ENCODE data around the gene BICC1. TPM values are rescaled to one million over a fixed set of nuclear protein-coding genes. Genes with fewer than 3 reads are reported as not detected.

The BICC1 gene
- total RNA-seq, 1 experiment from 2014 or later = 15.1 TPM

DNA sequence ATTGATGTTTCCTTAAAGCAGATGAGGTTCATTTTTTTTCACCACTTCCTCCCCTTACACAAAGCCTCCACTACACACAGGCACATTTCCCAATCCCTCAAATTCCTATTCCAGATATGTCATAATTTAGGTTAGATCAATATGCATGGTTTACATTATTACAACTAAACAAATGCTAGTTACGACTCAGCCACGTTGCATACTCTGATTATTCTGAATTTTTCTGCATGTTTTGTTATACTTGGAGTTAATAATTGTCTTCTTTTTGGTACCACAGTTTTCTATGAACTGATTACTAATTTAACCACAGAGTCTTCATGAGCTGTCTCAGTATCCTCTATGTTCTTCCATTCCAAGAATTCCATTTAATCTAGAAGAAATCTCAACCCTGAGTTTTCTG lies 4.4 kb upstream of the BICC1 start:
- H3K4me3 ChIP-seq = no peak overlapping the region
- H3K36me3 ChIP-seq = no peaks in the 10 kb centered on the region
- no peaks in the 10 kb centered on the region for H3K9me3 ChIP-seq (replicated peaks)
- no peak for DNase-seq
- H3K4me1 ChIP-seq = no peaks in the 10 kb centered on the region
- H3K27ac ChIP-seq = no peak overlapping the region
- 0 out of 2 replicates have a peak, but pooled peaks cover 2% of the 10 kb centered on the region for H3K27me3 ChIP-seq

DNA sequence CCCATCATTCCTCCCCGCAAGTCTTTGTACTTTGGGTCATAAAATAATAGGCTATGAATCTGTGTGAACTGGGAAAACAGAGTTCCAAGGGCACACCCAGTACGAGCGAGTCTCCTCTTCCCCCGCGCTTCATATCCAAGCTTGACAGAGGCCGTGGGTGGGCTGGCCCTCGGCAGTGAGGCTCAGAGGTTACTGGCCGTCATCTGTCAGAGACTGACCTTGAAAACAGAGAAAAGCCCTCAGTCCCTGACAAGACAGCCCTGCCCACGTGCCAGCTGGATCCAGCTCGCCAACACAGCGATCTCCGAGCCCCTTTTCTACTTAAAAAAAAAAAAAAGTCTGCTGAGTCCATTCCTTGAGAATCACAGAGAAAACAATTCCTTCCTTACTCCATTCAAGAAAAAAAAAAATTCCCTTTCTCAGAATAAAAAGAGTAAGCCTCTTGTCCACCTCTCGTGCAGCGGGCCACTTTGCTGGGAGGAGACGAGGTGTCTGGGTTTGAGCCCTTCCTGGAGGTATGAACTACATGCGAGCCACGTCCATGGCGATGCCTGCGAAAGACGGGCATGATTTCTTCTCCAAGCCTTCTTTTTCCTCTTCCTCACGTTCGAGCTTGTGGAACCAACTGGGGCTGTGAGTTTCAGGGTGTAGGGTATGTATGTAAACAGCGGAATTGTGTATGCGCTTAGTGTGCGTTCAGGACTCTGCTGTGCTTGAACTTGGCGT lies 744 bp upstream of the BICC1 start:
- Histone ChIP-seq H3K36me3 (no peaks in the 10 kb centered on the region), H3K27ac (no peak overlapping the region), H3K27me3 (0 out of 2 replicates have a peak, but pooled peaks cover 2% of the 10 kb centered on the region), H3K4me1 (peaks cover 9% of the 10 kb centered on the region; the same call in 1 of the 2 replicates), H3K4me3 (peak overlapping the region; percentile 91), H3K9me3 (replicated peaks) (no peaks in the 10 kb centered on the region)
- DNase-seq = peak; percentile 10 to 46

GRCh38 chr10:58513188-58514110 lies 777 bp downstream of the BICC1 start:
- Histone ChIP-seq H3K27me3 (0 out of 2 replicates have a peak, but pooled peaks cover 2% of the 10 kb centered on the region), H3K27ac (peak overlapping the region; percentile 70), H3K9me3 (replicated peaks) (no peaks in the 10 kb centered on the region), H3K4me1 (peaks cover 9% of the 10 kb centered on the region; the same call in 1 of the 2 replicates), H3K4me3 (peak overlapping the region; percentile 91), H3K36me3 (no peaks in the 10 kb centered on the region)
- DNase-seq = peak; percentile 68 to 75

DNA sequence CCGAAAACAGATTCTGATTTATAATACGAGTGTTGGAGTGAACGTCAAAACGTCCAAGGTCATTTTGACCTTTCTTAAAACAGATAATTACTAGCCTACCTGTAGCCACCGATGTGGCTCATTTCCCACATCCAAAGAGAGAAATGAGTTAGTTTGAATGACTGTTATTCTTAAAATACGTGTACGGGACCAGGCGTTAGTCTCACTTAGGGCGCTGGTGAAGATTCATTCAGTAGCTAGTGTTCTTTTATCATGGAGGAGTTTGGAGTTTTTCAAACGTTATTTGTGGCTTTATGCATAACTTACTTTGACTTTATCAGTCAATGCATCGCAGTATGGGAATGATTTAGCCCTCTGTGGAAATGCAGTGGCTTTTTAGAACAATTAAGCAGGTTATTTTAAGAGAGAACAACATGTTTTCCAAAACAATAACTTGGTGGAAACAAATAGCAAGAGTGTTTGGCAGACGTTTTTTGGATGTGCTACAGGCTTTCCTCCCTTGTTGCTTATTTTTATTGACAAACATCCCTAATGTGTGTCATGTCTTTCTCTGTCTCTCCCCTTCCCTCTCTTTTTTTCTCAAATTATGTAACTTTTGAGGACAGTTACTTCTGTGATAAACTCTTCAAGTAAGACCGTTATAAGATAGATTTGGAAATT lies 1.6 kb downstream of the BICC1 start:
- peaks cover 9% of the 10 kb centered on the region; the same call in 1 of the 2 replicates for H3K4me1 ChIP-seq
- H3K27ac ChIP-seq = peak overlapping the region; percentile 70; the same call in 1 of the 2 replicates
- 0 out of 2 replicates have a peak, but pooled peaks cover 2% of the 10 kb centered on the region for H3K27me3 ChIP-seq

GRCh38 chr10:58515291-58515941 lies 2.7 kb downstream of the BICC1 start:
- Histone ChIP-seq H3K36me3 (no peaks in the 10 kb centered on the region), H3K27ac (no peak overlapping the region), H3K4me3 (no peak overlapping the region), H3K27me3 (no peaks in the 10 kb centered on the region), H3K9me3 (replicated peaks) (no peaks in the 10 kb centered on the region), H3K4me1 (peaks cover 9% of the 10 kb centered on the region; the same call in 1 of the 2 replicates)
- no peak for DNase-seq

More for the DNA sequence above, 1.6 kb downstream of the BICC1 start:
- no peaks in the 10 kb centered on the region for H3K36me3 ChIP-seq
- H3K9me3 ChIP-seq (replicated peaks) = no peaks in the 10 kb centered on the region
- H3K4me3 ChIP-seq = peak overlapping the region; percentile 91
- DNase-seq = peak in 1 of 2 experiments; percentile 8

GRCh38 chr10:58516119-58516518 lies 3.4 kb downstream of the BICC1 start:
- Histone ChIP-seq H3K27me3 (no peaks in the 10 kb centered on the region), H3K9me3 (replicated peaks) (no peaks in the 10 kb centered on the region), H3K36me3 (no peaks in the 10 kb centered on the region)

DNA sequence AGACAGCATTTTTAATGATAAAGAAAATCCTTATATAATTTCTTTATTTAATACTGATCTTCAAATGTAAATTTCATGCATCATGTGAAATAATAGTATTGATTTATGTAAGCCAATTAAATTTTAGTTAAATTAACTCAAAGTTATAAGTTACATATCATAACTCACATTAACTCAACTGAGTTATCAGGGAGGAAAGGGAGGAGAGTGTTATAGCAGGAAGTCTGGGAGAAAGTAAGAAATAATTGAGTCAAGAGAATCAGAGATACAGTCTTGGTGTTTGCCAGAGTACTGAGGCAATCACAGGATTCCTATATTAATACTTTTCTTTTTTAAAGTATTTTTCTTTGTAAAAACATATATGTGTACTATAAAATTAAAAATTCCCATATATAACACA lies 4.0 kb downstream of the BICC1 start:
- Histone ChIP-seq H3K36me3 (no peaks in the 10 kb centered on the region), H3K27me3 (no peaks in the 10 kb centered on the region), H3K4me3 (no peak overlapping the region), H3K4me1 (peaks cover 9% of the 10 kb centered on the region; the same call in 1 of the 2 replicates), H3K27ac (no peak overlapping the region), H3K9me3 (replicated peaks) (no peaks in the 10 kb centered on the region)
- no peak for DNase-seq

More at GRCh38 chr10:58516119-58516518, 3.4 kb downstream of the BICC1 start:
- peaks cover 9% of the 10 kb centered on the region; the same call in 1 of the 2 replicates for H3K4me1 ChIP-seq
- DNase-seq = no peak
- no peak overlapping the region for H3K4me3 ChIP-seq
- H3K27ac ChIP-seq = no peak overlapping the region

DNA sequence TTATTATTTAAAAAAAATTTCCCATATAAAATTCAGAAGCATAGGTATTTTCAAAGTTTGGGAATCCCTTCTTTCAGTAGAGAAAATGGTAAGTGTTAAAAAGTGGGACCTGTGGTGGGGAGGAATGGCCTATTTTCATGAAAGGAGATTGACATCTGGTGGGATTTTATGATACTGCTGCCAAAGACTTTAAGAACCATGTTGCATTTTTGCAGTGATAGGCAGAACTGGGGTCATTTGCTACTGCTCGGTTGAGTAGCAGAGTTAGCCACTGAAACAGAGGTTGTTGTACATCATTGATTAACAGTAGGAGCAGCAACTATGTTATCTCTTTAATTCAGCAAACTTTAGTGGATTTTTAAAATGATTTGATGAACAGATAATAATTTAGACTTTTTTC lies 4.4 kb downstream of the BICC1 start:
- H3K4me3 ChIP-seq = no peak overlapping the region

GRCh38 chr10:58517491-58518355 lies 5.1 kb downstream of the BICC1 start:
- DNase-seq = no peak
- no peaks in the 10 kb centered on the region for H3K9me3 ChIP-seq (replicated peaks)
- H3K4me1 ChIP-seq = peaks cover 9% of the 10 kb centered on the region; the same call in 1 of the 2 replicates
- no peak overlapping the region for H3K4me3 ChIP-seq
- H3K36me3 ChIP-seq = no peaks in the 10 kb centered on the region
- H3K27me3 ChIP-seq = no peaks in the 10 kb centered on the region
- no peak overlapping the region for H3K27ac ChIP-seq

More for the DNA sequence above, 4.4 kb downstream of the BICC1 start:
- no peak overlapping the region for H3K27ac ChIP-seq
- no peaks in the 10 kb centered on the region for H3K36me3 ChIP-seq
- no peak for DNase-seq
- no peaks in the 10 kb centered on the region for H3K27me3 ChIP-seq
- H3K4me1 ChIP-seq = peaks cover 9% of the 10 kb centered on the region; the same call in 1 of the 2 replicates
- no peaks in the 10 kb centered on the region for H3K9me3 ChIP-seq (replicated peaks)

DNA sequence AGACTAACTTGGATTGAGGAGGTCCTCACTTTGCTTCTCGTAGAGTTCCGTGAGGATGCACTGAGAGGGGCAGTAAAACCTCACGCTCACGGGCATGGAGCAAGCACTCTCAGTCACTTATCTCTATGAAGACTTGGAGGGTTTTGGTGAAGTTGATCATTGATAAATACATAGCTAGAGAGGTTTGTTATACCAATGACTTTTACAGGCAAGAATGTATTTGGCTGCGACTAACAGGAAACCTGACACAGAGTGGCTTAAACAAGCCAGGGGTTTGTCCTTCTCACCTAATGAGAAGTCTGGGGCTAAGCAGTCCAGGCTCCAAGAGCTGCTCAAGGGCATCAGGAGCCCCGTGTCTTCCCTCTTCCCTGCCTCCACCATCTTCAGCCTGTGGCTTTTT lies 6.1 kb downstream of the BICC1 start:
- Histone ChIP-seq H3K27me3 (no peaks in the 10 kb centered on the region), H3K4me1 (peaks cover 9% of the 10 kb centered on the region; the same call in 1 of the 2 replicates), H3K36me3 (no peaks in the 10 kb centered on the region), H3K9me3 (replicated peaks) (no peaks in the 10 kb centered on the region), H3K27ac (no peak overlapping the region), H3K4me3 (no peak overlapping the region)
- no peak for DNase-seq

GRCh38 chr10:58529077-58529728 lies 16.5 kb downstream of the BICC1 start:
- Histone ChIP-seq H3K36me3 (no peaks in the 10 kb centered on the region), H3K27ac (no peak overlapping the region), H3K4me1 (no peaks in the 10 kb centered on the region), H3K9me3 (replicated peaks) (no peaks in the 10 kb centered on the region), H3K4me3 (no peak overlapping the region), H3K27me3 (no peaks in the 10 kb centered on the region)
- no peak for DNase-seq

GRCh38 chr10:58531084-58531695 lies 18.5 kb downstream of the BICC1 start:
- Histone ChIP-seq H3K4me3 (no peak overlapping the region), H3K27ac (no peak overlapping the region), H3K9me3 (replicated peaks) (no peaks in the 10 kb centered on the region), H3K36me3 (no peaks in the 10 kb centered on the region), H3K27me3 (no peaks in the 10 kb centered on the region), H3K4me1 (no peaks in the 10 kb centered on the region)
- DNase-seq = peak; percentile 47 to 76

Data from SJCRH30 (cell line).